ENCODE measurements around the gene EFNB2. TPM values are rescaled to one million over a fixed set of nuclear protein-coding genes. Genes with fewer than 3 reads are reported as not detected.

Gene EFNB2
- total and polyA plus RNA-seq, 2 of the 8 experiments (the other 6 are each of a cell fraction or from before 2014, with no cell fraction given): 8.2 to 12.0 TPM

DNA sequence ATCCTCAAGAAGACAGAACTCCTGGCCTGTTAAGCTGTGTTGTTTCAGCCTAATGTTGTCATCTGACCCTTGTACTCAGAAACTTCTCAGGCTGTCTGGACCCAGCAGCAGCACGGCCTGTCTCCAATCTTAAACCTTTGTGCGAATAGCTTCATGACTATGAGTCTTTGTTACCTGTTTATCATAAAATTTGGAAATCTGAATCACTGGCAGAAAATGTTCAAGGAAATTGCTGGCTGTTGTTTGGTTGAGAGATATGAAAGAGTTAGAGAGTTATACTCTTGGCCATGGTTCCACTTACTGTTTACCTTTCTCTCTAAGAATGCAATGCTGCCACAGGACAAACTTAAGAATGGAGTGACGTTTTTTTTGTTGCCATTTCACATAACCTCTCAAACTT, 59.6 kb downstream of the EFNB2 start:
- no peak overlapping the region for H3K4me2 ChIP-seq (ENCODE audit: insufficient read depth in 1 of 2, low read depth in 2 of 2, low read length in 2 of 2)
- H3K18ac ChIP-seq (ENCODE audit: extremely low read depth, low read length): no peak overlapping the region
- no peak overlapping the region for H3K9ac ChIP-seq (replicated peaks in 1 of 4; ENCODE audit: extremely low read depth in 1 of 4, low read depth in 3 of 4, low read length in 3 of 4)
- H3K4ac ChIP-seq (replicated peaks; ENCODE audit: insufficient read length, low read depth, low read length): no peak overlapping the region
- H4K91ac ChIP-seq (replicated peaks; ENCODE audit: insufficient read length, low read length): no peak overlapping the region
- no peak overlapping the region for H3K56ac ChIP-seq (replicated peaks; ENCODE audit: insufficient read length, low read depth, low read length)
- no peaks in the 10 kb centered on the region for H3K27me3 ChIP-seq (replicated peaks in 1 of 4; ENCODE audit: control insufficient read depth in 3 of 4, extremely low read depth in 1 of 4, insufficient read depth in 3 of 4, low read length in 3 of 4)
- no peaks in the 10 kb centered on the region for H4K20me1 ChIP-seq (replicated peaks in 1 of 2; ENCODE audit: control insufficient read depth in 1 of 2, insufficient read depth in 2 of 2, low read length in 2 of 2)
- H2BK15ac ChIP-seq (ENCODE audit: low read length): no peak overlapping the region
- no peak overlapping the region for H2BK5ac ChIP-seq (ENCODE audit: low read depth, low read length)
- no peaks in the 10 kb centered on the region for H3K79me1 ChIP-seq (ENCODE audit: low read depth, low read length)
- no peak for TF ChIP-seq TAF1 (IDR thresholded peaks at IDR 0.05; ENCODE audit: low read depth, low read length)
- TF ChIP-seq SIX5 (IDR thresholded peaks at IDR 0.05; ENCODE audit: low read depth, low read length): no peak
- TF ChIP-seq EGR1 (IDR thresholded peaks at IDR 0.05; ENCODE audit: borderline replicate concordance, low read depth, low read length): no peak
- no peak for TF ChIP-seq RAD21 (IDR thresholded peaks at IDR 0.05 in 1 of 2, conservative IDR thresholded peaks at IDR 0.05 in 1 of 2; ENCODE audit: low read depth in 2 of 2, low read length in 2 of 2)
- TF ChIP-seq USF2 (IDR thresholded peaks at IDR 0.05; ENCODE audit: low read length): no peak
- TF ChIP-seq E2F6 (IDR thresholded peaks at IDR 0.05): no peak
- no peak for TF ChIP-seq CHD2 (IDR thresholded peaks at IDR 0.05; ENCODE audit: low read length)
- no peak for TF ChIP-seq CTBP2 (IDR thresholded peaks at IDR 0.05; ENCODE audit: borderline replicate concordance, insufficient read depth, insufficient read length, low read length)
- no peak for TF ChIP-seq MAFK (IDR thresholded peaks at IDR 0.05; ENCODE audit: low read depth, low read length)
- H2BK12ac ChIP-seq (ENCODE audit: low read depth, low read length): no peak overlapping the region
- H3K14ac ChIP-seq (ENCODE audit: insufficient read length): no peak overlapping the region
- no peaks in the 10 kb centered on the region for H3K23me2 ChIP-seq (ENCODE audit: low read depth, low read length)
- H3K79me2 ChIP-seq (ENCODE audit: control insufficient read depth in 1 of 2, insufficient read depth in 2 of 2, low read length in 2 of 2): no peaks in the 10 kb centered on the region
- H3K4me1 ChIP-seq (replicated peaks in 1 of 4; ENCODE audit: control insufficient read depth in 3 of 4, insufficient read depth in 4 of 4, low read length in 3 of 4): peaks cover 0 to 6% (median 0%) of the 10 kb centered on the region in 4 experiments; a peak in 1 of 7 replicates
- 80% methylated on average over 3 of the region's 3 CpGs; no CpG with 5 or more reads in 1 of the 2 experiments for WGBS, 2 experiments (ENCODE audit: extremely low coverage in 1 of 2, insufficient coverage in 1 of 2, insufficient read length in 1 of 2, insufficient replicate concordance in 2 of 2, low coverage in 1 of 2, low lambda C conversion rate in 2 of 2, missing lambda C conversion rate in 1 of 2)
- POLR2A ChIA-PET (ENCODE audit: partially characterized antibody): no interaction called here
- FAIRE-seq (no peak), DNase-seq (ENCODE audit: low read depth in 1 of 2, low spot score in 2 of 2) (no peak)
- H2BK120ac ChIP-seq (replicated peaks; ENCODE audit: low read depth, low read length): no peak overlapping the region
- H2BK20ac ChIP-seq (ENCODE audit: low read length): no peak overlapping the region
- no peaks in the 10 kb centered on the region for H3K36me3 ChIP-seq (ENCODE audit: control insufficient read depth in 2 of 4, insufficient read depth in 4 of 4, low read length in 3 of 4)
- no peaks in the 10 kb centered on the region for H3K9me3 ChIP-seq (ENCODE audit: insufficient read depth in 2 of 2, low read depth in 1 of 2, low read length in 1 of 2)
- H4K8ac ChIP-seq (ENCODE audit: extremely low read depth, insufficient read depth, low read length): no peak overlapping the region
- H2AK5ac ChIP-seq (ENCODE audit: low read depth, low read length): no peak overlapping the region
- H3K23ac ChIP-seq (ENCODE audit: insufficient read length): no peak overlapping the region
- CTCF ChIA-PET (ENCODE audit: partially characterized antibody): interaction anchor here (0.7 to 2.1 kb wide), 5 partner anchors 10 to 636 kb away, joined by 3 to 6 read pairs (median 3); no protein-coding TSS in a partner anchor
- no peak overlapping the region for H4K5ac ChIP-seq (ENCODE audit: insufficient read length, low read depth, low read length)
- H2AFZ ChIP-seq (ENCODE audit: low read length): no peak overlapping the region
- H3K27ac ChIP-seq (ENCODE audit: low read depth, low read length): no peak overlapping the region
- H3K4me3 ChIP-seq (ENCODE audit: extremely low read depth in 1 of 4, insufficient read depth in 2 of 4, low read depth in 3 of 4, low read length in 4 of 4): no peak overlapping the region

Data from H1 (cell line).